Activated T-cell treated with anti-CD3 and anti-CD28 coated beads, Interleukin-2, amount 50 U/mL, for 4 hours (primary cell): ENCODE measurements around the gene TTC1. TPM values are rescaled to one million over a fixed set of nuclear protein-coding genes. Genes with fewer than 3 reads are reported as not detected.
"Not testable (repeated sequence)": the region's sequence is repeated elsewhere in the genome, so short reads cannot be mapped to it uniquely, and the experiment has no call there.

ENCODE experiments used
- ATAC-seq, 2 donors: fragments of 200-7000 bp; cut with Tn5 transposase; one replicate each; pipeline ENCODE4 v1.10.0; 2021
- DNase-seq: peaks from one replicate; pipeline ENCODE4 v3.0.0-alpha.2; 2020
- H3K27me3 Mint-ChIP-seq: one replicate; pipeline ENCODE4 v1.8.0; 2021; ENCODE audit warnings: low read depth, mixed read lengths
- H3K36me3 Mint-ChIP-seq: one replicate; pipeline ENCODE4 v1.8.0; 2022; ENCODE audit warnings: mixed read lengths; ENCODE audit not compliant: insufficient read depth
- H3K4me1 Mint-ChIP-seq: one replicate; pipeline ENCODE4 v1.8.0; 2021; ENCODE audit warnings: low read depth, mixed read lengths
- H3K4me3 Mint-ChIP-seq: one replicate; pipeline ENCODE4 v1.8.0; 2021; ENCODE audit warnings: mild to moderate bottlenecking, moderate library complexity, mixed read lengths
- H3K9me3 Mint-ChIP-seq: one replicate; pipeline ENCODE4 v1.8.0; 2021; ENCODE audit warnings: mixed read lengths
- total RNA-seq, 3 donors: library from RNA; stranded (reverse); gene quantifications; one replicate each; pipeline ENCODE4 v1.2.1, GENCODE V29; 2021

TTC1 gene
- total RNA-seq, 3 donors from 2014 or later = 88.5 to 88.6 (median 88.6) TPM

GRCh38 chr5:159978358-159978757 lies 30.6 kb upstream of the TTC1 start:
- Mint-ChIP-seq H3K9me3 (no peaks in the 10 kb centered on the region), H3K36me3 (no peaks in the 10 kb centered on the region), H3K4me1 (no peaks in the 10 kb centered on the region), H3K4me3 (no peak overlapping the region), H3K27me3 (peaks cover 43% of the 10 kb centered on the region)
- ATAC-seq (no peak), DNase-seq (no peak)

GRCh38 chr5:159982421-159983173 lies 26.3 kb upstream of the TTC1 start:
- no peaks in the 10 kb centered on the region for H3K36me3 Mint-ChIP-seq
- H3K4me1 Mint-ChIP-seq = peaks cover 2% of the 10 kb centered on the region
- no peaks in the 10 kb centered on the region for H3K9me3 Mint-ChIP-seq
- H3K27me3 Mint-ChIP-seq = peaks cover 39% of the 10 kb centered on the region
- no peak overlapping the region for H3K4me3 Mint-ChIP-seq
- ATAC-seq = no peak
- DNase-seq = no peak

GRCh38 chr5:159987031-159987674 lies 21.8 kb upstream of the TTC1 start:
- peak; percentile 95 to 97 for ATAC-seq
- peak; percentile 69 for DNase-seq
- Mint-ChIP-seq H3K27me3 (peaks cover 44% of the 10 kb centered on the region), H3K9me3 (no peaks in the 10 kb centered on the region), H3K4me1 (peaks cover 2% of the 10 kb centered on the region), H3K36me3 (no peaks in the 10 kb centered on the region), H3K4me3 (peak overlapping the region; percentile 68)

GRCh38 chr5:159990506-159990905 lies 18.4 kb upstream of the TTC1 start:
- Mint-ChIP-seq H3K4me1 (peaks cover 2% of the 10 kb centered on the region), H3K9me3 (peaks cover 6% of the 10 kb centered on the region), H3K4me3 (no peak overlapping the region), H3K27me3 (peaks cover 46% of the 10 kb centered on the region), H3K36me3 (peaks cover 2% of the 10 kb centered on the region)
- ATAC-seq = no peak
- DNase-seq = no peak

- DNase-seq (no peak), ATAC-seq (no peak)
- Mint-ChIP-seq H3K9me3 (peaks cover 6% of the 10 kb centered on the region), H3K4me3 (no peak overlapping the region), H3K36me3 (peaks cover 2% of the 10 kb centered on the region), H3K4me1 (no peaks in the 10 kb centered on the region), H3K27me3 (peaks cover 38% of the 10 kb centered on the region)
Observed at GRCh38 chr5:159992566-159992965, 16.4 kb upstream of the TTC1 start.

- no peak for ATAC-seq
- Mint-ChIP-seq H3K4me1 (no peaks in the 10 kb centered on the region), H3K9me3 (peaks cover 6% of the 10 kb centered on the region), H3K36me3 (peaks cover 2% of the 10 kb centered on the region), H3K4me3 (no peak overlapping the region), H3K27me3 (peaks cover 33% of the 10 kb centered on the region)
- DNase-seq = no peak
Observed at GRCh38 chr5:159993194-159993593, 15.7 kb upstream of the TTC1 start.

- H3K27me3 Mint-ChIP-seq = peaks cover 28% of the 10 kb centered on the region
- peaks cover 2% of the 10 kb centered on the region for H3K36me3 Mint-ChIP-seq
Observed at GRCh38 chr5:159995907-159996306, 13.0 kb upstream of the TTC1 start.

GRCh38 chr5:160001457-160001856 lies 7.5 kb upstream of the TTC1 start:
- Mint-ChIP-seq H3K36me3 (no peaks in the 10 kb centered on the region), H3K27me3 (peaks cover 13% of the 10 kb centered on the region), H3K4me3 (no peak overlapping the region), H3K4me1 (no peaks in the 10 kb centered on the region), H3K9me3 (no peaks in the 10 kb centered on the region)
- ATAC-seq (no peak), DNase-seq (no peak)

More at GRCh38 chr5:159995907-159996306, 13.0 kb upstream of the TTC1 start:
- H3K9me3 Mint-ChIP-seq = peaks cover 6% of the 10 kb centered on the region
- DNase-seq = no peak
- no peak overlapping the region for H3K4me3 Mint-ChIP-seq
- H3K4me1 Mint-ChIP-seq = no peaks in the 10 kb centered on the region
- no peak for ATAC-seq

- ATAC-seq (no peak), DNase-seq (no peak)
- H3K4me1 Mint-ChIP-seq = peaks cover 28% of the 10 kb centered on the region
- H3K4me3 Mint-ChIP-seq = no peak overlapping the region
- peaks cover under 1% of the 10 kb centered on the region for H3K27me3 Mint-ChIP-seq
- H3K9me3 Mint-ChIP-seq = no peaks in the 10 kb centered on the region
- peaks cover 12% of the 10 kb centered on the region for H3K36me3 Mint-ChIP-seq
Observed at GRCh38 chr5:160007514-160007913, 1.4 kb upstream of the TTC1 start.

- not testable (repeated sequence) for H3K4me3 Mint-ChIP-seq, DNase-seq, ATAC-seq, H3K9me3 Mint-ChIP-seq, H3K27me3 Mint-ChIP-seq
- Mint-ChIP-seq H3K4me1 (peaks cover 28% of the 10 kb centered on the region), H3K36me3 (peaks cover 12% of the 10 kb centered on the region)
Observed at GRCh38 chr5:160008529-160008876, 436 bp upstream of the TTC1 start.

- no peak for DNase-seq
- Mint-ChIP-seq H3K9me3 (no peaks in the 10 kb centered on the region), H3K4me3 (peak overlapping the region; percentile 94), H3K27me3 (no peaks in the 10 kb centered on the region), H3K36me3 (peaks cover 12% of the 10 kb centered on the region), H3K4me1 (peaks cover 28% of the 10 kb centered on the region)
- no peak for ATAC-seq
Observed at GRCh38 chr5:160009591-160009989, 651 bp downstream of the TTC1 start.

- peaks cover 16% of the 10 kb centered on the region for H3K36me3 Mint-ChIP-seq
- H3K9me3 Mint-ChIP-seq = no peaks in the 10 kb centered on the region
- DNase-seq (no peak), ATAC-seq (no peak)
- H3K27me3 Mint-ChIP-seq = no peaks in the 10 kb centered on the region
- peaks cover 30% of the 10 kb centered on the region for H3K4me1 Mint-ChIP-seq
- H3K4me3 Mint-ChIP-seq = peak overlapping the region; percentile 94
Observed at GRCh38 chr5:160011471-160011870, 2.5 kb downstream of the TTC1 start.

- Mint-ChIP-seq H3K4me1 (peaks cover 31% of the 10 kb centered on the region), H3K36me3 (peaks cover 28% of the 10 kb centered on the region)
- H3K4me3 Mint-ChIP-seq, H3K9me3 Mint-ChIP-seq, H3K27me3 Mint-ChIP-seq, ATAC-seq, DNase-seq: not testable (repeated sequence)
Observed at GRCh38 chr5:160014197-160014596, 5.3 kb downstream of the TTC1 start.

GRCh38 chr5:160018945-160019625 lies 10.1 kb downstream of the TTC1 start:
- Mint-ChIP-seq H3K27me3 (no peaks in the 10 kb centered on the region), H3K36me3 (peaks cover 31% of the 10 kb centered on the region), H3K9me3 (no peaks in the 10 kb centered on the region), H3K4me1 (peaks cover 31% of the 10 kb centered on the region), H3K4me3 (no peak overlapping the region)
- ATAC-seq (no peak), DNase-seq (no peak)
